Breast epithelium (tissue), 3 donors: ENCODE measurements around the gene CDH4.

Experiments
- POLR2A ChIP-seq: fragments of 450-650 bp; IDR thresholded peaks from one replicate; pipeline ENCODE4 v1.6.1; 2016; ENCODE audit warnings: antibody characterized with exemption, mild to moderate bottlenecking, moderate library complexity
- POLR2AphosphoS5 ChIP-seq, 3 donors: sonication (generic); formaldehyde crosslinking; IDR thresholded peaks; one replicate each; pipeline ENCODE4 v1.6.1; 2017; ENCODE audit warnings: antibody characterized with exemption in 3 of 3
- TF ChIP-seq, protein P1 (sequence below), 3 donors: fragments of 450-650 bp; IDR thresholded peaks; one replicate each; pipeline ENCODE4 v1.5.1; 2016 to 2017; ENCODE audit warnings: antibody characterized with exemption in 3 of 3, mild to moderate bottlenecking in 3 of 3, moderate library complexity in 3 of 3

DNA sequence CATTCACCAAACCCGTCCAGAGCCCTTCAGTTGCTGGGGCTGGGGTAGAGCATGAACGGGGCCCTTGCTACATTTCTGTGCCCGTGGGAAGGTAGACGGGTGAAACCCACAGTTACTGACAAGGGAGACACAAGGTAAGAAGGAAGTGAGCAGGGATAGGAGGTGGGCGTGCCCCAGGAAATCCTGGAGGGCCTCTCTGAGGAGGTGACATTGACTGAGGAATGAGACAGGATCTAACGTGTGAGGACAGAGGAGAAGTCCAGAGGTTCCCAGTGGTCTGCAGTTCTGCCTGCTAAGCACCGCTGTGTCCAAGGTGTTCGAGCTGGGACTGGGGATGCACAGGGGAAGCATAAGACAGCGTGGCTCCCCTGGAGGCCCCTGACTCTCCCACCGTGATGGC is 378.8 kb downstream of the CDH4 start:
- TF ChIP-seq POLR2A, result no peak
- TF ChIP-seq, protein P1, sequence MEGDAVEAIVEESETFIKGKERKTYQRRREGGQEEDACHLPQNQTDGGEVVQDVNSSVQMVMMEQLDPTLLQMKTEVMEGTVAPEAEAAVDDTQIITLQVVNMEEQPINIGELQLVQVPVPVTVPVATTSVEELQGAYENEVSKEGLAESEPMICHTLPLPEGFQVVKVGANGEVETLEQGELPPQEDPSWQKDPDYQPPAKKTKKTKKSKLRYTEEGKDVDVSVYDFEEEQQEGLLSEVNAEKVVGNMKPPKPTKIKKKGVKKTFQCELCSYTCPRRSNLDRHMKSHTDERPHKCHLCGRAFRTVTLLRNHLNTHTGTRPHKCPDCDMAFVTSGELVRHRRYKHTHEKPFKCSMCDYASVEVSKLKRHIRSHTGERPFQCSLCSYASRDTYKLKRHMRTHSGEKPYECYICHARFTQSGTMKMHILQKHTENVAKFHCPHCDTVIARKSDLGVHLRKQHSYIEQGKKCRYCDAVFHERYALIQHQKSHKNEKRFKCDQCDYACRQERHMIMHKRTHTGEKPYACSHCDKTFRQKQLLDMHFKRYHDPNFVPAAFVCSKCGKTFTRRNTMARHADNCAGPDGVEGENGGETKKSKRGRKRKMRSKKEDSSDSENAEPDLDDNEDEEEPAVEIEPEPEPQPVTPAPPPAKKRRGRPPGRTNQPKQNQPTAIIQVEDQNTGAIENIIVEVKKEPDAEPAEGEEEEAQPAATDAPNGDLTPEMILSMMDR (IDR thresholded peaks at IDR 0.05), result no peak
- no peak for TF ChIP-seq POLR2AphosphoS5 (IDR thresholded peaks at IDR 0.05)
